ENCODE results near the gene MYEOV. TPM values are rescaled to one million over a fixed set of nuclear protein-coding genes. Genes with fewer than 3 reads are reported as not detected.

The MYEOV gene
- total RNA-seq, 4 donors from 2014 or later = 1.1 TPM; not detected in 3

DNA sequence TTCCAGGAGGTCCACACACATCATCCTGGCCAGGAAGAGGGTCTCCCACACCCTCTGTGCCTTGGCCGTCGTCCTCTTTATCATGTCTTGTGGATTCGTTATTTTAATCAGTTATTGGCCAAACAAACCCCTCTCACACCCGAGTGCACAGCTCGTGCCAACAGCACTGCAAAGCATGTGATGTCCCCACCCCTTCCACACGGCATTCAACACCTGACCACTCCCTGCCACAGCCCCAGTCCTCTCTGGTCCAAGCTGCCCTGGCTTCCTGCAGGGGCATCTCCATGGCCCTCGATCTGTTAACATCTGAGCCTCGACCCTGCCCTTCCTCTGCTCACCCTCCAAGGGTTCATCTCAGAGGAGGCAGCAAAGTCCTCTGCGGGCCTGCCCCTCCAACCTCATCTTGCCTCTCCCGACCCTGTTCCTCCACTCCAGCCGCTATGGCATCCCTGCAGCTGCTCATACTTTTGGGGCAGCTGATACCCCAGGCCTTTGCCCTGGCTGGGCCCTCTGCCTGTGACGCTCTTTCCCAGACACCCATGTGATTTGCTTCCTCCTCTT is 14.0 kb downstream of the MYEOV start:
- TF ChIP-seq, protein P1, sequence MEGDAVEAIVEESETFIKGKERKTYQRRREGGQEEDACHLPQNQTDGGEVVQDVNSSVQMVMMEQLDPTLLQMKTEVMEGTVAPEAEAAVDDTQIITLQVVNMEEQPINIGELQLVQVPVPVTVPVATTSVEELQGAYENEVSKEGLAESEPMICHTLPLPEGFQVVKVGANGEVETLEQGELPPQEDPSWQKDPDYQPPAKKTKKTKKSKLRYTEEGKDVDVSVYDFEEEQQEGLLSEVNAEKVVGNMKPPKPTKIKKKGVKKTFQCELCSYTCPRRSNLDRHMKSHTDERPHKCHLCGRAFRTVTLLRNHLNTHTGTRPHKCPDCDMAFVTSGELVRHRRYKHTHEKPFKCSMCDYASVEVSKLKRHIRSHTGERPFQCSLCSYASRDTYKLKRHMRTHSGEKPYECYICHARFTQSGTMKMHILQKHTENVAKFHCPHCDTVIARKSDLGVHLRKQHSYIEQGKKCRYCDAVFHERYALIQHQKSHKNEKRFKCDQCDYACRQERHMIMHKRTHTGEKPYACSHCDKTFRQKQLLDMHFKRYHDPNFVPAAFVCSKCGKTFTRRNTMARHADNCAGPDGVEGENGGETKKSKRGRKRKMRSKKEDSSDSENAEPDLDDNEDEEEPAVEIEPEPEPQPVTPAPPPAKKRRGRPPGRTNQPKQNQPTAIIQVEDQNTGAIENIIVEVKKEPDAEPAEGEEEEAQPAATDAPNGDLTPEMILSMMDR (IDR thresholded peaks at IDR 0.05 in 4 of 5, conservative IDR thresholded peaks at IDR 0.05 in 1 of 5) = no peak
- no peak for TF ChIP-seq POLR2A (IDR thresholded peaks at IDR 0.05)
- Histone ChIP-seq H3K4me3 (no peak overlapping the region), H3K36me3 (no peaks in the 10 kb centered on the region), H3K27me3 (no peaks in the 10 kb centered on the region), H3K4me1 (no peaks in the 10 kb centered on the region), H3K27ac (no peak overlapping the region), H3K9me3 (no peaks in the 10 kb centered on the region)
- in situ Hi-C loops (cut with MboI; ENCODE audit: low sequenced_read_pairs in 4 of 4) = no loop called here
- intact Hi-C loops (cut with DNase I; ENCODE audit: low total_unique reads) = no loop called here
- no peak for ATAC-seq
- no peak for DNase-seq

DNA sequence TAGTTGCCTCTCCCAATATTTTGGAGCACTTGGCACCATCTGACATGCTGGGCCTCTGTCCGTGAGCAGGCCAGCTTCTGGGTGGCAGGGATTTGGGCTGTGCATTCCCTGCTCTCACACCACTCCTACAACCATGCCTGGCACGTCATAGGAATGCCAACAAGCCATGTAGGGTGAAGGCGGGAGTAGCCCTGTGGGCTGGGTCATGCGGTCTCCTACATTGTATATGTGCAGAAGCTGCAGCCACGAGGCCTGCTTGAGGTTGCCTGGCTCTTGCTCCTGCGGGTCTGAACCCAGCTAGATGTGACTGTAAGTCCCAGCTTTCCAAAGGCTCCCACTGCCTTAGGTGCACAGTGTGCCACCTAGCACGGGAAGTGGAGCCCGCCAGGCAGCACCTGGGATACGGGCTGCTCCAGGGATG is 14.5 kb downstream of the MYEOV start:
- H3K4me3 ChIP-seq = no peak overlapping the region
- intact Hi-C loops (cut with DNase I; ENCODE audit: low total_unique reads) (no loop called here), in situ Hi-C loops (cut with MboI; ENCODE audit: low sequenced_read_pairs in 4 of 4) (no loop called here)
- no peak for TF ChIP-seq POLR2A (IDR thresholded peaks at IDR 0.05)
- TF ChIP-seq, protein P1 (IDR thresholded peaks at IDR 0.05 in 4 of 5, conservative IDR thresholded peaks at IDR 0.05 in 1 of 5) = no peak
- DNase-seq (no peak), ATAC-seq (no peak)
- H3K36me3 ChIP-seq = no peaks in the 10 kb centered on the region
- no peaks in the 10 kb centered on the region for H3K9me3 ChIP-seq
- no peaks in the 10 kb centered on the region for H3K27me3 ChIP-seq
- H3K4me1 ChIP-seq = no peaks in the 10 kb centered on the region
- no peak overlapping the region for H3K27ac ChIP-seq

- H3K27ac ChIP-seq = no peak overlapping the region
- no peaks in the 10 kb centered on the region for H3K9me3 ChIP-seq
- ATAC-seq = no peak
- H3K36me3 ChIP-seq = no peaks in the 10 kb centered on the region
- intact Hi-C loops (cut with DNase I; ENCODE audit: low total_unique reads) (no loop called here), in situ Hi-C loops (cut with MboI; ENCODE audit: low sequenced_read_pairs in 4 of 4) (no loop called here)
- DNase-seq = no peak
- no peak overlapping the region for H3K4me3 ChIP-seq
- H3K4me1 ChIP-seq = no peaks in the 10 kb centered on the region
- no peaks in the 10 kb centered on the region for H3K27me3 ChIP-seq
- TF ChIP-seq POLR2A (IDR thresholded peaks at IDR 0.05) = no peak
- TF ChIP-seq, protein P1 (IDR thresholded peaks at IDR 0.05 in 4 of 5, conservative IDR thresholded peaks at IDR 0.05 in 1 of 5) = no peak
Measured at GRCh38 chr11:69308936-69309615, 15.1 kb downstream of the MYEOV start.

DNA sequence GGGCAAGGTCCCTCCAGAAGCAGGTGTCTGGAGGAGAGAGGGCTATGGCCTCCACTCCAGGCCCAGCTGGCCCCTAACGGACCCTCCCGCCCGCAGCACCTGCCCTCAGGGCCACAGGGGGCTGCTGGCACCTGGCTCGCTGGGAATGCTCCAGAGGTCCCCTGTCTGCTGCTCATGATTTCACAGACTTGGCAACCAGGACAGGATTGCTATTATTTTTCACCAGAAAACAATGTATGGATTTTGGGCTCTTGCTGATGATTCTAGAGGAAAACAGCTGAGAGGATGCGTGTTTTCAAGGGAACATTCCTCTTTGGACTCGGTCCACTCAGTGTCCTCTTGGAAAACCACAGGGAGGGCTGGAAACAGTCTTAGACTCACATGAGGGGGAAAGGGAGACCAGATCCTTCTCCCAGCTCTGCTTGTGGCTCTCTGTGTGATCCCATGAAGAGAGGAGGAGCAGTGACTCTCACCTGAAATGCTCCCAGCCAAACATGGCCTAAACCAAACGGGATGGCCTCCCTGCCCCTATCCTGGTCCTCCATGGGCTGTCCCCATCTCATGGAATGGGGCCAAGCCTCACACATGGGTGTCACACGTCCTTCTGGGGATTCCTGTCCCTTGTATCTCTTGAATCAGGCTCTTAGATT is 15.8 kb downstream of the MYEOV start:
- no peaks in the 10 kb centered on the region for H3K4me1 ChIP-seq
- no peak overlapping the region for H3K27ac ChIP-seq
- H3K27me3 ChIP-seq = no peaks in the 10 kb centered on the region
- in situ Hi-C loops (cut with MboI; ENCODE audit: low sequenced_read_pairs in 4 of 4) = no loop called here
- H3K36me3 ChIP-seq = no peaks in the 10 kb centered on the region
- intact Hi-C loops (cut with DNase I; ENCODE audit: low total_unique reads) = no loop called here
- no peak overlapping the region for H3K4me3 ChIP-seq
- ATAC-seq = no peak
- DNase-seq = no peak
- TF ChIP-seq, protein P1 (IDR thresholded peaks at IDR 0.05 in 4 of 5, conservative IDR thresholded peaks at IDR 0.05 in 1 of 5) = no peak
- no peak for TF ChIP-seq POLR2A (IDR thresholded peaks at IDR 0.05)
- H3K9me3 ChIP-seq = no peaks in the 10 kb centered on the region

Measured in gastrocnemius medialis (tissue), 4 donors.